ENCODE data around the gene PRICKLE2.
A peak's percentile ranks its signal among the peaks of the same experiment; 100 is the strongest.

The PRICKLE2 gene

GRCh38 chr3:64224826-64225610 lies at the start of gene PRICKLE2:
Gene PRICKLE2 (minus strand): TSS chr3:64225466. CDS start chr3:64198927, 26,539 bp downstream.
- peak; percentile 89 for DNase-seq (ENCODE audit: low spot score)

GRCh38 chr3:64272842-64273241 lies 47.6 kb upstream of the PRICKLE2 start:
- peak; percentile 74 for DNase-seq (ENCODE audit: low spot score)

DNA sequence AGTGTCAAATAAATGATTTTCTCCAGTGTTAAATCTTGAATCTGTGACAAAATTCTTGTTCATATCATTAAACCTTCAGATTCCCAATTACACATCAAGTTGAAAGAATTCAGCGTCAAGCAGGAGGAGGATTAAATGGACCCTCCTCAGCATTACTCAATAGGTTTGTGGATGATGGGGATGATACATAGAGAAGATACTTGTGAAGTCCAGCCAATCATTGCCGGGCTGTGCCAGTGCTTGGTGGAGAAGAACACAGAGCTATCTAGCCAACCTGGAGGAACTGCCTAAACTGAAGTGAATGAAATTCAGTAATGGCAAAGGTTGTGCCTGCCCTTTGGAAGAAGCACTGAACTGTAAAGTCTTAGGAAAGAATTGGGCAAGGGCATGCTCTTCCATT lies 47.0 kb upstream of the PRICKLE2 start:
- no peak for DNase-seq (ENCODE audit: low spot score)

- DNase-seq (ENCODE audit: low spot score): no peak
Observed at GRCh38 chr3:64271631-64272030, 46.4 kb upstream of the PRICKLE2 start.

- DNase-seq (ENCODE audit: low spot score): no peak
Observed at GRCh38 chr3:64270866-64271260, 45.6 kb upstream of the PRICKLE2 start.

DNA sequence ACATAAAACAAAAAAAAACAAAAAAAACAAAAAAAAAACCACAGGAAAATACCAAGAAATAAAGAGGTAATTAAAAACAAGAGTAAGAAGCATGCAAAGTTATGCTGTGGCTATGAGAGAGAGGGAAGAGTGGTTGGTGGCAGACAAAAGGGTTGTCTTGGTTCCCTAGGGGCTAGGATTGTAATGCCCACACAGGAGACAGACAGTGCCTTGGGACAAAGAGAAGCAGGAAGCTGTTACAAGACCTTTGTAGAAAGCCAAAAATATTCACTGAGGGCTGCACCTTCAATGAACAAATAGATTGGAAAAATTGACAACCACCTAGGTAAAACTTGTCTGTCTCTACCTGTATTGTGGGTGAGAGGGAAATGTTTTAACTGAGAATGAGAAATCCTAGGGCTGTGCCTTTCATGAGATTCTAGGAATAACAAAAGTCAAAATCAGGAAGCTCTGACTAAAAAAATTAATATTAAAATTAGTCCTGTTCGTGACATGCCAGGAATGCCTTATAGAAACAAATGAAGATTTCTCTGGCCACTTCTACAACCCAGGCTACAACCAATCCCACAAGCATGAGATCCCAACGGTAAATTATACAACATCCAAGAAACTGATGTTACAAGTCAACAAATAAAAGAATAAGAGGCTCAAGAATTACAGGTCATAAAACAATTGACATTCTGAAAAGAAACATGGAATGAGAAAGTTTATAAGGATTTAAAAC lies 45.0 kb upstream of the PRICKLE2 start:
- no peak for DNase-seq (ENCODE audit: low spot score)

DNA sequence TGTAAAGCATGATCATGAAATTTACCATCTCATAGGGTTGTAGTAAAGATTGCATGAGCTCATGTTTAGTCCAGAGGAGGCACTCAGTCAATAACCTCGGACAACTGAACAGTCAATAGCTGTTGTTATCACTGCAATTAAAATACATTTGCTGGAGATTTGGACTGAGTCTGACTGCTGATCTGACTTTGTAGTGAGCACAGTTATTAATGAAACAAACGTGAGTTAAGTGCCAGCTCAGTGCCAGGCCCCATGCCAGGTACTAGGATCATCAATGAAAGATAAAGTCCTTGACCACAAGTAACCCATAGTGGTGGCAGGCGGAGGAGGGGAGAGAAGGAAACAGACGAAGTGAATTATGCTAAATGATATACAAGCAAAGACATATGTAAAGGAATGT lies 43.7 kb upstream of the PRICKLE2 start:
- DNase-seq (ENCODE audit: low spot score): no peak

- peak; percentile 65 for DNase-seq (ENCODE audit: low spot score)
Observed at GRCh38 chr3:64267721-64268604, 42.7 kb upstream of the PRICKLE2 start.

- no peak for DNase-seq (ENCODE audit: low spot score)
Observed at GRCh38 chr3:64266983-64267382, 41.7 kb upstream of the PRICKLE2 start.

- peak; percentile 44 for DNase-seq (ENCODE audit: low spot score)
Observed at GRCh38 chr3:64266065-64266931, 41.0 kb upstream of the PRICKLE2 start.

- no peak for DNase-seq (ENCODE audit: low spot score)
Observed at GRCh38 chr3:64265646-64266045, 40.4 kb upstream of the PRICKLE2 start.

DNA sequence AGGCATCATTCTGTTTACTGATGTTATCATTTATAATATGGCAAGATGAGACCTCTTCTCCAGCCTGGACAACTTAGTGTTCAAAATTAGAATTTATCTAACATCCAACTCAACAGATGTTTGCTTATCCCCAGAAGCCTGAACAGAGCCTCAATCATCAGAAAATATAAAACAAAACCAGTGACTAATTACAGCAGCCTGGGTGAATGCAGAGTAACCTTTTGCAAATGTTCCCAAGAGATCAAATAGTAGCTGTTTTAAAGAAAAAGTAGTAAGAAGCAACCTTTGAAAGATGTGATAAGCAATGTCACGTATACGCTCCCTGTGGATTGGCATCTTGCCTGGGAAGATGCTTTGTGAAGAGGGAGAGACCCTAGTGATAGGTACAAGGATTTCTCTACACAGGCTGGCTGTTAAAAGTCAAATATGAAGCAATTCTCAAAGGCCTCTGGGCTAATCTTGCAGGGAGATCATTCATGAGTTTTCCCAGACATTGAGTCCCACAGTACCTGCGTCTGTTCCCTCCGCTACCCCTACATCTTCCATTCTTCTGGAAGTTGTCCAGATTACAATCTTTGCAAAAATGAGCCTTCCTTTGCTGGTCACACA lies 39.3 kb upstream of the PRICKLE2 start:
- DNase-seq (ENCODE audit: low spot score): no peak

- DNase-seq (ENCODE audit: low spot score): no peak
Observed at GRCh38 chr3:64262574-64263114, 37.4 kb upstream of the PRICKLE2 start.

DNA sequence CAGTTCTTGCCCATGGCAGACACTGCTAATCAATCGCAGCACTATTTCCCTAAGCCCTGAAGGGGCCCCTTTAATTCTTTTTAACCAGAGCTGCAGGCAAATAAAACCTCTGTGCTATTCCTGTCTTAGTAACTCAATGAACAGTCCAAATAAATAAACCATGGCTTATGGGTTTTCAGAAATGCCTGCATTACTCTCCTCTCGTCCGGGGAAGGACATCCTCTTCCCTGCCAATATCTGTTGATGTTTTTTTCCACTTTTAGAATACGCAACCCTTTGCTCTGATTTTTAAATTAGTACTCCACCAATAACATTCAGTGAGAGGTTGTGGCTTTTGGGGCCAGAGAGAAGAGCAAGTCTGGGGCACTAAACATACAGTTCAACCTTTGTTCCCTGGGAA lies 35.2 kb upstream of the PRICKLE2 start:
- DNase-seq (ENCODE audit: low spot score): no peak

GRCh38 chr3:64259636-64260035 lies 34.4 kb upstream of the PRICKLE2 start:
- DNase-seq (ENCODE audit: low spot score): no peak

DNA sequence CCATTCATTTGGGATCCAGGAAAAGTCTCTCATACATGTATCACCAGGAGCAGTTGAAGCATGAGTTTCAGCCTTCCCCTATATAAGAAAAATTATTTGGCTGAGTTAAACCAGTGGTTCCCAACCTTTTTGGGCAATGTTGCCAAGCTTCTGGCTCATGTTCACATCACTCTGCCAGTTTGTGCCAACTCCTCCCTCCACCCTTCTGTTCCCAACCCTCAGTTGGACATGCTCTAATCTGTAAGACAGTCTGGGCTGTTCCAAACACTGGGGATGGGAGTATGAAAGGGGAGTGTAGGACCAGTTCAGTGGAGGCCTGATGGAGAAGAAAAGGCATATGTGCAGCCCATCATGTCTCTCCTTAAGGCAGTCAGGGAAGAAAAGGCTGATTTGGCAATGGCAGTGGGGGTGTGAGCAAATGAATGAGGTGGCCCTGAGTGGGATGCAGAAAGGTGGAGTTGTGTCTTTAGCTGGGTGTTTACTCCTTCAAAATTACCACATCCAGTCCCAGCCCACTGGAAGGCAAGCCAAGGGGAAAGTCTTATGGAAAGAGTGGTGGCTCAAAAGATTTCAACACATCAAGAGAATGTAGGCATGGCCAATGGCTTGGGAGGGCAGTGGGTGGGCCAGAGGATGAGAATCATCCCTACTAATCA lies 32.0 kb upstream of the PRICKLE2 start:
- no peak for DNase-seq (ENCODE audit: low spot score)

GRCh38 chr3:64255741-64256340 lies 30.6 kb upstream of the PRICKLE2 start:
- DNase-seq (ENCODE audit: low spot score): no peak

DNA sequence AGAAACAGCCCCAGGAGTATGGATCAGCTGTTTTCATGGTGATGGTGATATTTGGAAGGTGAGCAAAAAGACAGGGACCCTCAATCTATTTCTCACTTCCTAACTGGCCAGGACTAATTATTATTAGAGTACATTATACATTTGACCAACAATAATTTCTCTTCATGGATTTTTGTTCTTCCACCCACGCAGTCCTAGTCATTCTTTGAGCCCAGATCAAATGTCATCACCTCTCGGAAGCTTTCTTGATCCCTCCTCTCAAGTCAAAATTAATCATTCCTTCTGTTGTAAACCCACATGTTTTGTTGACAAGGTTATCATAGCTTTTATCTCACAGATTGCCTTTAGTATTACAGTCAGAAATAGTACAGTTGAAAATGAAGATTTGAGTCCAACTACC lies 29.2 kb upstream of the PRICKLE2 start:
- no peak for DNase-seq (ENCODE audit: low spot score)

DNA sequence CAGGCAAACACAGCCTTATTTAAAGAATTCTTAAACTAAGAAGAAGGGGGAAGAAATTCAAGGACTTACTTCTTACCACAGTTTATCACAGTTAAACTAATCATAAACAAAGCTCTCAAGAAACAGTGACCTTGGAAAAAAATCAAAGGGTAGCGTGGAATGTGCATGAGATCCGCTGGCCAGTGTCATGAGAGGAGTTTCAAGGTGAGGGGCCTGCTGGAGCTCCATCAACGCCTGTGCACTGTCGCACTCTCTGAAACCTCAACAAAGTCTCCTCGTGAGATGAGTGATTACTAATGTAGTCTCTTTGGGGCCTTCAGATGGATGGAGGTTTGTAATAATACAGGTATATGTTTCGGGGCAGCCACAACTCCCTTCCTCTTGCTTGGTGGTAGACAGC lies 28.4 kb upstream of the PRICKLE2 start:
- no peak for DNase-seq (ENCODE audit: low spot score)

GRCh38 chr3:64251019-64251418 lies 25.8 kb upstream of the PRICKLE2 start:
- no peak for DNase-seq (ENCODE audit: low spot score)
